GM10266 (cell line): ENCODE measurements around the gene TFEB.

Experiments used
- DNase-seq: peaks from one replicate; pipeline ENCODE4 v3.0.0; 2012; ENCODE audit errors: extremely low spot score
- CTCF ChIP-seq: IDR thresholded peaks from 2 replicates; pipeline ENCODE4 v1.5.1; 2012; ENCODE audit warnings: mild to moderate bottlenecking, low read depth; ENCODE audit not compliant: control insufficient read depth, insufficient read depth; ENCODE audit errors: missing control alignments

Gene TFEB

GRCh38 chr6:41696788-41697187, 38.6 kb downstream of the TFEB start:
- no peak for DNase-seq

DNA sequence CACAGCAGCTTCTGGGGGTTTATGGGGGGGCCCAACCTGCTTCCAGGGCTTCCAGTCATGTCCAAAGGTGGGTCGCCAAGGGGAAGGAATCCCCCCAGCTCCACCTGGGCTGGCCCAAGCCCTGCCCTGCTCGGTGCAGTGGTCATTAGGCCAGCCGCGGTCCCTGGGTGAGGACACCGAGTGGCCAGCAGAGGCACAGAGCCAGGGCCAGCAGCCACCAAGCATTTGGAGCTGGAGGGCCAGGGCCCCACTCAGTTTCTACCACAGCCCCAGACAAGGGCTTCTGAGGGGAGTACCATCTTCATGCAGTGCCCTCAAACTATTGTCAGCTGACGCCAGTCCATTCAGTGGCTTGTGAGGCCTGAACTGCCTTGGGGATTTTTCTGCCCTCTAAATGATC, 39.6 kb downstream of the TFEB start:
- no peak for DNase-seq
- no peak for TF ChIP-seq CTCF

More at GRCh38 chr6:41696788-41697187, 38.6 kb downstream of the TFEB start:
- TF ChIP-seq CTCF = no peak

DNA sequence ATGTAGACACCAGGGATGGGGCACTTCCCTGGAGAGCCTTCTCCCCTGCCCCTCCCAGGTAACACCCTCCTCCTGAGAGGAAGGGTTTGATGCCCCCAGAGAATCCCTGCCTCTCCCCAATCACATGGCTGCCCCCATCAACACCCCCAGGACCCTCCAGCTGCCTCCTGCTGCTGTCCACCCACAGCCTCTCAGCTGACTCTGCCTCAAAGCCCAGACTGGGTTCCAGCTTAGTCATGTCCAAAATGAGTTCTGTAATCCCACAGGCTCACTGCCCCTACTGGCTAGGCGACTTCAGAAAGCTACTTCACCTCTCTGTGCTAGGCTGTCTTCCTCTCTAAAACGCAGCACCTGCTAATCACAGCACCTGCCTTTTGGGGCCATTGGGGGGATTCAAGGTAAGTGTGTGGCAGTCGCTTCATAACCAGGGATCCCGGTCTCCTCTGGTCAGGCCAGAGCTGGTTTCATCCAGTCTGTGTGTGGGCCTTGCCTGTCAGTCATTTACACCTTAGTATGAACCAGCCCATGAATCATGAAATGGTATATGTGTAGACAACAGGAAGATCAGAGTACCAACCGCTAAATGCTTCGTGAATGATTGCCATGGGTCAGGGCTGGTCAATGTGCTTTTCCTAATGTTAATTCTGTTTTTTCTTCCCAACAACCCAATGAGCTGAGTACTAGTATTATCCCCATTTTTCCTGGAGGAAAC, 40.4 kb downstream of the TFEB start:
- no peak for TF ChIP-seq CTCF
- no peak for DNase-seq

- TF ChIP-seq CTCF = no peak
Measured at GRCh38 chr6:41693281-41694240, 41.8 kb downstream of the TFEB start.

DNA sequence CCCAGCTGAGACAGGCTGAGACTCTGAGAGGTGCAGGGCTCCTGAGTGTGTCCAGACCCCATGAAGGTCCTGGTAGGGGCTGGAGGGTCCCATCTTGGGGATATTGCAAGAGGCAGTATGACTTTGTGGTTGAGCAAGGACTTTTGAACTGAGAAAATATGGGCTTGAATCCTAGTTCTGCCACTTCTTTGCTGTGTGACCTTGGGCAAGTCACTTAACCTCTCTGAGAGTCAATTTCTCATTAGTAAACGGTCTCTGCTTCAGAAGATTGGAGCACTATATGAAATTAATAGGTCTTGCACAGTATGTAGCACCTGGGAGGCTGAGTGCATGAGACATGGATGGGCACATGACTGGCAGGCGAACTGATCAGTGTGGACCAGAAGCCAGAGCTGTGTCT, 42.7 kb downstream of the TFEB start:
- no peak for DNase-seq
- no peak for TF ChIP-seq CTCF

More at GRCh38 chr6:41693281-41694240, 41.8 kb downstream of the TFEB start:
- no peak for DNase-seq

DNA sequence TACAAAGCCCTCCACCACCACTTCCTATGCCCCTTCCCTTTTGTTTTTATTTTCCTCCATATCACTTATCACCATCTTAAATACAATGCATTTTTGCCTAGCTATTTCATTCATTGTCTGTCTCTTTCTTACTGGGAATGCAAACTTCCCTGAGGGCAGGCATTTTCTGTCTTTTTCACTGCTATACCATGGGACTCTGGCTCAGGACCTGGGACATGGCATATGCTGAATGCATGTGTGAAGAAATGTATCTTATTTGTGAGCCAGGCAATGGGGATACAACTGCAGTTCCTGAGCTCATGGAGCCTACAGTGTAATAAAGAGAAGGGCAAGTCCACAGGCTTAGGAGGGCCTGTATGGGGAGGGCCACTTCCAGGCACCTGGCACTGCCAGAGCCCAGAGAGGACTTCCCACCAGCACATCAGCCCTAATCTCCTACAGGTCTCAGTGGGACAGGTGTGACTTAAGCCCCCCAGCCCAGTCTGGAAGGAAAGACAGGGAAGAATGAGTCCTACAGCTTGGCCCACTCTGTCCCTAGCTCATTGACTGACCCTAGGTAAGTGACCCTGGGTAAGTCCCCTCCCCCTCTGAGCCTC, 43.2 kb downstream of the TFEB start:
- TF ChIP-seq CTCF = no peak
- DNase-seq = no peak

- DNase-seq = no peak
- TF ChIP-seq CTCF = no peak
Measured at GRCh38 chr6:41691426-41692079, 43.9 kb downstream of the TFEB start.
